SU-DHL-6 (cell line): ENCODE measurements around the gene UVSSA.
A peak's percentile ranks its signal among the peaks of the same experiment; 100 is the strongest.

ENCODE experiments used
- H2AFZ ChIP-seq: fragments of 200-600 bp; sonication (generic); 2 replicates; pipeline ENCODE4 v1.6.1; 2014; ENCODE audit warnings: low read depth, mild to moderate bottlenecking, moderate library complexity, mixed read lengths, antibody characterized with exemption, low read length; ENCODE audit not compliant: severe bottlenecking
- H3F3A ChIP-seq: fragments of 200-600 bp; shearing (Covaris generic); 2 replicates; pipeline ENCODE4 v1.6.0; 2016; ENCODE audit warnings: antibody characterized with exemption, mild to moderate bottlenecking; ENCODE audit not compliant: insufficient read depth
- H3K27ac ChIP-seq: fragments of 200-600 bp; sonication (generic); 2 replicates; pipeline ENCODE4 v1.5.1; 2016; ENCODE audit warnings: low read depth, mild to moderate bottlenecking, low read length, moderate library complexity, mixed read lengths
- H3K27me3 ChIP-seq: fragments of 200-600 bp; sonication (generic), shearing (Covaris generic); 2 replicates; pipeline ENCODE4 v1.6.0; 2014; ENCODE audit warnings: mild to moderate bottlenecking, low read length
- H3K36me3 ChIP-seq: fragments of 200-600 bp; sonication (generic); 2 replicates; pipeline ENCODE4 v1.6.1; 2014; ENCODE audit warnings: mild to moderate bottlenecking, low read length, mixed read lengths
- H3K4me2 ChIP-seq: fragments of 300-600, 200-600 bp; shearing (Covaris generic), sonication (generic); 2 replicates; pipeline ENCODE4 v1.6.0; 2014; ENCODE audit warnings: low read length, low read depth, mild to moderate bottlenecking; ENCODE audit not compliant: poor library complexity, severe bottlenecking
- H3K4me3 ChIP-seq: fragments of 200-600 bp; sonication (generic); 2 replicates; pipeline ENCODE4 v1.5.1; 2014; ENCODE audit warnings: antibody characterized with exemption, low read length, mild to moderate bottlenecking, mixed read lengths; ENCODE audit not compliant: insufficient read depth, poor library complexity, severe bottlenecking
- H3K79me2 ChIP-seq: fragments of 200-600 bp; sonication (generic); 2 replicates; pipeline ENCODE4 v1.6.1; 2014; ENCODE audit warnings: mild to moderate bottlenecking, low read length, moderate library complexity; ENCODE audit not compliant: insufficient read depth
- H3K9ac ChIP-seq: fragments of 200-600 bp; sonication (generic); 2 replicates; pipeline ENCODE4 v1.7.0; 2014; ENCODE audit warnings: mild to moderate bottlenecking, low read length
- H3K9me2 ChIP-seq: fragments of 200-600 bp; sonication (generic); replicated peaks from 2 replicates; pipeline ENCODE4 v1.6.1; 2014; ENCODE audit warnings: low read length; ENCODE audit not compliant: insufficient read depth
- H3K9me3 ChIP-seq: fragments of 200-600 bp; sonication (generic); 2 replicates; pipeline ENCODE4 v1.6.1; 2014; ENCODE audit warnings: low read length, mixed read lengths; ENCODE audit not compliant: insufficient read depth
- H4K20me1 ChIP-seq: fragments of 200-600 bp; sonication (generic); 2 replicates; pipeline ENCODE4 v1.6.1; 2014; ENCODE audit warnings: low read depth, mild to moderate bottlenecking, antibody characterized with exemption, low read length, moderate library complexity, mixed read lengths
- EZH2phosphoT487 ChIP-seq: fragments of 200-600 bp; sonication (generic), shearing (Covaris generic); conservative IDR thresholded peaks from 2 replicates; pipeline ENCODE4 v1.6.1; 2018; ENCODE audit warnings: mild to moderate bottlenecking, antibody characterized with exemption, low read length, moderate library complexity, mixed read lengths
- TF ChIP-seq, protein P1 (sequence below): fragments of 200-600 bp; sonication (generic); IDR thresholded peaks from one replicate; pipeline ENCODE4 v1.5.1; 2017; ENCODE audit warnings: antibody characterized with exemption, mild to moderate bottlenecking, low read length, moderate library complexity; ENCODE audit not compliant: insufficient read depth, poor library complexity, severe bottlenecking

UVSSA gene

DNA sequence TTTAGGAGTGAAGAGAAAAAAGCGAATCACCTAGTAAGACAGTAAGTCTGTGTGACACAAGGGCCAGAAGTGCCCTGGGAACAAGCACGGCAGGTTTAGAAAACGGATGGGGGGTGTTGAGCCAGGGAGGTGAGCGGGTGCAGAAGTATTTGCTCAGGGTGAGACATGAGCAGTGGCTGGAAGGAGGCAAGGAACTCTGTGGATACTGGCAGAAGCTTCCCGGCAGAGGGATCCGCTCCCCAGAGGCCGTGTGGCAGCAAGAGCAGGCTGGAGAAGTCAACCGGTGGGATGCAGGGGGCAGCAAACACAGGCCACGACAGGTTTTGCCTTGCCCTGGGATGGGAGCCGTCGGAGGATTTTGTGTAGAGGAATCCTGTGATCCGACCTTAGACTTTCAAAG, 2.3 kb upstream of the UVSSA start:
- Histone ChIP-seq H2AFZ (no peak overlapping the region), H3K4me2 (no peak overlapping the region), H3F3A (no peaks in the 10 kb centered on the region), H3K9me2 (no peaks in the 10 kb centered on the region), H3K27me3 (no peaks in the 10 kb centered on the region), H3K27ac (no peak overlapping the region), H3K79me2 (0 out of 2 replicates have a peak, but pooled peaks cover 8% of the 10 kb centered on the region), H4K20me1 (no peaks in the 10 kb centered on the region), H3K4me3 (no peak overlapping the region), H3K9me3 (no peaks in the 10 kb centered on the region), H3K36me3 (0 out of 2 replicates have a peak, but pooled peaks cover 4% of the 10 kb centered on the region), H3K9ac (no peak overlapping the region)
- TF ChIP-seq, protein P1, sequence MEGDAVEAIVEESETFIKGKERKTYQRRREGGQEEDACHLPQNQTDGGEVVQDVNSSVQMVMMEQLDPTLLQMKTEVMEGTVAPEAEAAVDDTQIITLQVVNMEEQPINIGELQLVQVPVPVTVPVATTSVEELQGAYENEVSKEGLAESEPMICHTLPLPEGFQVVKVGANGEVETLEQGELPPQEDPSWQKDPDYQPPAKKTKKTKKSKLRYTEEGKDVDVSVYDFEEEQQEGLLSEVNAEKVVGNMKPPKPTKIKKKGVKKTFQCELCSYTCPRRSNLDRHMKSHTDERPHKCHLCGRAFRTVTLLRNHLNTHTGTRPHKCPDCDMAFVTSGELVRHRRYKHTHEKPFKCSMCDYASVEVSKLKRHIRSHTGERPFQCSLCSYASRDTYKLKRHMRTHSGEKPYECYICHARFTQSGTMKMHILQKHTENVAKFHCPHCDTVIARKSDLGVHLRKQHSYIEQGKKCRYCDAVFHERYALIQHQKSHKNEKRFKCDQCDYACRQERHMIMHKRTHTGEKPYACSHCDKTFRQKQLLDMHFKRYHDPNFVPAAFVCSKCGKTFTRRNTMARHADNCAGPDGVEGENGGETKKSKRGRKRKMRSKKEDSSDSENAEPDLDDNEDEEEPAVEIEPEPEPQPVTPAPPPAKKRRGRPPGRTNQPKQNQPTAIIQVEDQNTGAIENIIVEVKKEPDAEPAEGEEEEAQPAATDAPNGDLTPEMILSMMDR: no peak
- no peak for TF ChIP-seq EZH2phosphoT487

- no peaks in the 10 kb centered on the region for H3K9me2 ChIP-seq
- no peaks in the 10 kb centered on the region for H3F3A ChIP-seq
- H3K79me2 ChIP-seq: 0 out of 2 replicates have a peak, but pooled peaks cover 8% of the 10 kb centered on the region
- no peaks in the 10 kb centered on the region for H3K27me3 ChIP-seq
- H3K27ac ChIP-seq: peak overlapping the region; percentile 61
- no peaks in the 10 kb centered on the region for H3K36me3 ChIP-seq
- peak overlapping the region; percentile 80 for H3K4me3 ChIP-seq
- peak overlapping the region; percentile 88 for H3K9ac ChIP-seq
- H3K9me3 ChIP-seq: no peaks in the 10 kb centered on the region
- peak overlapping the region; percentile 64 for H3K4me2 ChIP-seq
- H2AFZ ChIP-seq: peak overlapping the region; percentile 56
- no peaks in the 10 kb centered on the region for H4K20me1 ChIP-seq
- TF ChIP-seq, protein P1: no peak
- TF ChIP-seq EZH2phosphoT487: no peak
Observed at GRCh38 chr4:1345903-1346780, 866 bp upstream of the UVSSA start.

DNA sequence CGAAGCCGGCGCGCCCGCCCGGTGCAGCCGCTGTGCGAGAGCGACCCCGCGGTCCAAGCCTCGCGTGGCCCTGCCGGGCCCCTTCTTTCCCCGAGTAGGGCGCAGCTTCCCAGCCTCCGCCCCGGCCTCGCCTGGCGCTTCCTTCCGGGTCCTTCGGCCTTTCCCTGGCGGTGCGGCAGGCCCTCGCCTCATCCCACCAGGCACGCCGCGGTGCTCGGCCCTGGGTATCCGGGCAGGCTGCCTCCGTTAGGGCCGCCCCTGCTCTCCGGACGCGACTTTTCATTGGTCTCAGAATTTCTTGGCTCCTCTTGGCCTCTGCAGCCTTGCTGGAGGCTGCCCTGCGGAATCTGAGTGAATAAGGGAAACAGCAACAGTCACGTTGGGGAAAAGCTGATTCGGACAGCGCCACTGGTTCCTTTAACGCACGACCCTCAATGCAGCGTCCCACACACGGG, 429 bp downstream of the UVSSA start:
- H3F3A ChIP-seq: no peaks in the 10 kb centered on the region
- peak overlapping the region; percentile 53 for H3K27ac ChIP-seq
- peak overlapping the region; percentile 79 for H3K4me3 ChIP-seq
- no peak for TF ChIP-seq EZH2phosphoT487
- TF ChIP-seq, protein P1: no peak
- peak overlapping the region; percentile 21 for H2AFZ ChIP-seq
- H3K9ac ChIP-seq: peak overlapping the region; percentile 75
- H4K20me1 ChIP-seq: no peaks in the 10 kb centered on the region
- H3K79me2 ChIP-seq: 0 out of 2 replicates have a peak, but pooled peaks cover 8% of the 10 kb centered on the region
- peak overlapping the region; percentile 67 for H3K4me2 ChIP-seq
- H3K36me3 ChIP-seq: no peaks in the 10 kb centered on the region
- no peaks in the 10 kb centered on the region for H3K27me3 ChIP-seq
- H3K9me2 ChIP-seq: no peaks in the 10 kb centered on the region
- H3K9me3 ChIP-seq: no peaks in the 10 kb centered on the region
